ENCODE results near the gene PLA2G6.

DNA sequence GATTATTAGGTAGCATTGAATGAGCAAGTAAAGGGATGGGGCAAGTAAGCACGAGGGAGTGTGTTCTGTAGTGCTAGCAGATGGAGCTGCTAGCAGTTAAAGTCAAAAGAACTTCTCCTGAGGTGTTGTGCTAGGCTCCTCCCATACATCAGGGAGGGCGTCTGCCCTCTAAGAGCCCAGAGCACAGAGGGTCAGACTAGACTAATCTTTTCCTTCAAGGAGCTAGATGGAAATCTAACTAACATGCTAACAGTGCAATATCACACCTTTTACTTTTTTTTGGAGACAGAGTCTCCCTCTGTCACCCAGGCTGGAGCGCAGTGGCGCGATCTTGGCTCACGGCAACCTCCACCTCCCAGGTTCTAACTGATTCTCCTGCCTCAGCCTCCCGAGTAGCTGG, 3.2 kb upstream of the PLA2G6 start:
- TF ChIP-seq, protein P1, sequence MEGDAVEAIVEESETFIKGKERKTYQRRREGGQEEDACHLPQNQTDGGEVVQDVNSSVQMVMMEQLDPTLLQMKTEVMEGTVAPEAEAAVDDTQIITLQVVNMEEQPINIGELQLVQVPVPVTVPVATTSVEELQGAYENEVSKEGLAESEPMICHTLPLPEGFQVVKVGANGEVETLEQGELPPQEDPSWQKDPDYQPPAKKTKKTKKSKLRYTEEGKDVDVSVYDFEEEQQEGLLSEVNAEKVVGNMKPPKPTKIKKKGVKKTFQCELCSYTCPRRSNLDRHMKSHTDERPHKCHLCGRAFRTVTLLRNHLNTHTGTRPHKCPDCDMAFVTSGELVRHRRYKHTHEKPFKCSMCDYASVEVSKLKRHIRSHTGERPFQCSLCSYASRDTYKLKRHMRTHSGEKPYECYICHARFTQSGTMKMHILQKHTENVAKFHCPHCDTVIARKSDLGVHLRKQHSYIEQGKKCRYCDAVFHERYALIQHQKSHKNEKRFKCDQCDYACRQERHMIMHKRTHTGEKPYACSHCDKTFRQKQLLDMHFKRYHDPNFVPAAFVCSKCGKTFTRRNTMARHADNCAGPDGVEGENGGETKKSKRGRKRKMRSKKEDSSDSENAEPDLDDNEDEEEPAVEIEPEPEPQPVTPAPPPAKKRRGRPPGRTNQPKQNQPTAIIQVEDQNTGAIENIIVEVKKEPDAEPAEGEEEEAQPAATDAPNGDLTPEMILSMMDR (IDR thresholded peaks at IDR 0.05 in 2 of 3, conservative IDR thresholded peaks at IDR 0.05 in 1 of 3; ENCODE audit: insufficient read depth in 2 of 3, low read depth in 1 of 3, low read length in 3 of 3), result no peak
- TF ChIP-seq, protein P2, sequence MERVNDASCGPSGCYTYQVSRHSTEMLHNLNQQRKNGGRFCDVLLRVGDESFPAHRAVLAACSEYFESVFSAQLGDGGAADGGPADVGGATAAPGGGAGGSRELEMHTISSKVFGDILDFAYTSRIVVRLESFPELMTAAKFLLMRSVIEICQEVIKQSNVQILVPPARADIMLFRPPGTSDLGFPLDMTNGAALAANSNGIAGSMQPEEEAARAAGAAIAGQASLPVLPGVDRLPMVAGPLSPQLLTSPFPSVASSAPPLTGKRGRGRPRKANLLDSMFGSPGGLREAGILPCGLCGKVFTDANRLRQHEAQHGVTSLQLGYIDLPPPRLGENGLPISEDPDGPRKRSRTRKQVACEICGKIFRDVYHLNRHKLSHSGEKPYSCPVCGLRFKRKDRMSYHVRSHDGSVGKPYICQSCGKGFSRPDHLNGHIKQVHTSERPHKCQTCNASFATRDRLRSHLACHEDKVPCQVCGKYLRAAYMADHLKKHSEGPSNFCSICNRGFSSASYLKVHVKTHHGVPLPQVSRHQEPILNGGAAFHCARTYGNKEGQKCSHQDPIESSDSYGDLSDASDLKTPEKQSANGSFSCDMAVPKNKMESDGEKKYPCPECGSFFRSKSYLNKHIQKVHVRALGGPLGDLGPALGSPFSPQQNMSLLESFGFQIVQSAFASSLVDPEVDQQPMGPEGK (CRISPR knock-in tag; IDR thresholded peaks at IDR 0.05; ENCODE audit: borderline replicate concordance), result no peak

Measured in K562 (cell line).